MV-4-11 (cell line): ENCODE measurements around the gene TMEM53.
"Not testable (repeated sequence)": the region's sequence is repeated elsewhere in the genome, so short reads cannot be mapped to it uniquely, and the experiment has no call there.

ENCODE experiments used
- DNase-seq: peaks from one replicate; lab custom pipeline; 2025; lab: John Stamatoyannopoulos, UW

The TMEM53 gene

DNA sequence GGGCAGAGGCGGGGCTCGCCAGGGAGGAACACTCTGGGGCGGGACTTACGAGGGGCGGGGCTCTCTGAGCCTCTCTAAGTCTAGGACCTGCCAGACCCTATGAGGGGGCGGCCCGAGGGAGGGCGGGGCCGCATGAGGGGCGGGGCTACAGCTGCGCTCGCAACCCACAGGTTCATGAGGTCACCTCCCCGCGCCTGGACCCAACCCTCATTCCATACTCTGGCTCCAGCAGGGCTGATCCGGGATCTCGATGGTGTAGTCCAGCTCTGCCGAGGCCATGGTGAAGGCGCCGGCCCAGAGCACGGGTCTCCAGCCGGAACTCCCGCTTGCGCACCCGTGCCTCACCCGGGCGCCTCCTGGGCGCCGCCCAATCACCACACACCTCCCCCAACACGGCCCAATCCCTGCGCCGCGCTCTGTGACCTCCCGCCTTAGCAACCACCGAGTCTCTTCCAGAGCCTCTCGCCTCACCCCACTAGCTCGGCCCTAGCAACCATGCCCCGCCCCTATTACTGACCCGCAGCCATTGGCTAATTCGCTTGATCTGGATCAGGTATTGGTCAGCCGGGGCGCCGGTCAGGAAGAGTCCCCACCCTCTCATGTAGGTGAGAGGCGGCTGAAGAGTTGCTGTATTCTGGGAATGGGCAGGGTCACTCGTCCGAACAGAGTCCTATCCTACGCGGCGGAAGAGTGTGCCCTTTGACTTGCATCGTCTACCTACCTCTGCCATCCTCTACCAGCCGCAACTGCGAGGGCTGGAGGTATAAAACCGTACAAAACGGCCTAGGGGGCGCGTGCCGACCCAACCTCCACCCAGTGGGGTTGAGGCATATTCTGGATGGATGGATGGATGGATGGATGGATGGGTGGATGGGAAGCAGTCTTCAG lies at the start of gene TMEM53, which contains the start of gene ARMH1:
Gene TMEM53 (minus strand): TSS at position 369 of the 888 bp plus-strand sequence. CDS start 90 bp downstream, at position 279.
Gene ARMH1 (plus strand): TSS at position 602 of the 888 bp plus-strand sequence. CDS start 14,984 bp downstream, outside the sequence.
- DNase-seq = peak; percentile 98

- DNase-seq = peak; percentile 99
These were observed 49.4 kb upstream of the TMEM53 start for GRCh38 chr1:44723496-44724295.

DNA sequence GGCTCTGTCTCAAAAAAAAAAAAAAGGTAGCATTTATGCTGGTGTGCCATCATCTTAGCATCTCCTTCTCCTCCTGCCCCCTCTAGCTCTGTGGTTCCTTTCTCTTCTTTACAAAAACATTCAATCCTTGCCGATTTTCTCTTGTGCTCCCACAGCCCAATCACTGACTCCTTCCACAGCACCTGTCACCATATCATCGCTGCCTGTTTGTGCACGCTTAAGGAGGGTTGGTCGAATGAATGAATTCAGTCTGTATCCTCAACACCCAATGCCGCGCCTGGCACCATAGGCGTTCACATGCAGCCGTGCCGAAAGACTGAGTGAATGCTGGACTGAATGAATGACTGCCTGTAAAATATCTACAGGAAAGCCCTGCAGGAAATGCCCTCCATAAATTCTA lies 48.8 kb upstream of the TMEM53 start:
- DNase-seq = no peak

GRCh38 chr1:44721485-44722361 lies 47.4 kb upstream of the TMEM53 start:
- peak; percentile 100 for DNase-seq

GRCh38 chr1:44720281-44720680 lies 46.0 kb upstream of the TMEM53 start:
- no peak for DNase-seq

DNA sequence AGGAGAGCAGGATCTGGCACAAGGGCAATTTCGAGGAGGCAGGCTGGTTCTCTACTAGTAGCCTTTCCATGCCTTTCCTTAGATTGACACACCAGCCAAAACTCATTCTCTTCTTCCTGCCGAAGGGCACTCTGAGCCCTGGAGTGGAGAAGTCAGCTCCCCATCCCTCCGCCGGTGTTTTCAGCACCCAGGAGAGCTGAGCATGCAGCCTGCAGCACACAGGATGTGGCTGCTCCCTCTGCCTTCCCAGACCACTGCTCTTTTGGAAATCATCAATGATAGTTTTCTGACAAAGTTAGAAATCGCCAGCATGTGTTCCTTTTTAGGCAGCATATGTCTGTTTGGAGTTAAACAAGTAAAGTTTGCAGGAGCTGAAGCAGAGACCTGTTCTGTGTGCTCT lies 45.0 kb upstream of the TMEM53 start:
- DNase-seq = no peak

GRCh38 chr1:44718091-44718490 lies 43.8 kb upstream of the TMEM53 start:
- no peak for DNase-seq

- no peak for DNase-seq
These were observed 43.4 kb upstream of the TMEM53 start for GRCh38 chr1:44717653-44718052.

DNA sequence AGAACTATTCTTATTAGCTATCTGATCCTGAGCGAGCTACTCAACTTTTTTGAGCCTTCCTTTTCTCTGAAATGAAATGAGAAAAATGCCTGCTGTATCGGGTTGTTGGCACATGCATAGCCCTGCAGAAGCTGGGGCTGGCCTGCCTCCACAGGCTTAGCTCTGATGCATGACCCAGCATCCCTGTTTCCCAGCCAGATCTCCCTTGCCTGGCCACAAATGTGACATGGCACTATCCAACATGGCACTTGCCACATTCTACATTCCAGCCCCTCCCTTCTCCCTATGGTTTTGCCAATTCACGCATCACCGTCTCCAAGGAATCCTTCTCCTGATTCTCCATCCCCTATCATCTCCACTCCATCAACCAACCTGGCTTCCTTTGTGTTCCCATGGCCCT lies 42.9 kb upstream of the TMEM53 start:
- no peak for DNase-seq

DNA sequence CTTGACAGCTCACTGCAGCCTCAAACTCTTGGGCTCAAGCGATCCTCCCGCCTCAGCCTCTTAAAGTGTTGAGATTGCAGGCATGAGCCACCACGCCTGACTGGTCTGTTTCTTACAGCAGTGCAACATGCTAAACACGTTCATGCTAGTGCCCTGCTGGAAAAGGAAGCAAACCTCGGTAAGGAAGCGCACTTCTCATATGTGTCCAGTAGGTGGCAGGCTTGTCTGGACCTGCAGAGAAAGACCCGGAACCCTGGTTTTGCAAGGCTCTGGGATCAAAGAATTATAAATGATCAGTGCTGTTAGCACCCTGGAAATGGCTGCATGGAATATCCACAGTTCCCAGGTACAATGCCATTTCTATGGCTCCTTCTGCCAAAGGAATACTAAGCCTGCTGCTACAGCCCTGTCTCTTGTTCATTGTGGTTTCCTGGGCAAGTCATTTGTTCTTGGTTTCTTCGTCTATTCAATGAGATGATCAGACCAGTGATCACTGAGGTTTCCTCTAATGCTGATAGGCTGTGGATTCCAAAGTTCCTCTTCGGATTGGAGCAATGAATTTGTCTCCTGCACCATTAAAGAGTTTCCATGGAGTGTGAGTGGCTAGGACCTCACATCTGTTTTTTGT lies 40.8 kb upstream of the TMEM53 start:
- DNase-seq = peak; percentile 86

GRCh38 chr1:44714532-44714931 lies 40.3 kb upstream of the TMEM53 start:
- no peak for DNase-seq

GRCh38 chr1:44713321-44713781 lies 39.1 kb upstream of the TMEM53 start:
- DNase-seq = peak; percentile 13

- DNase-seq = peak; percentile 73
These were observed 33.9 kb upstream of the TMEM53 start for GRCh38 chr1:44707959-44708831.

- no peak for DNase-seq
These were observed 33.0 kb upstream of the TMEM53 start for GRCh38 chr1:44707112-44707881.

GRCh38 chr1:44705938-44706337 lies 31.7 kb upstream of the TMEM53 start:
- no peak for DNase-seq

DNA sequence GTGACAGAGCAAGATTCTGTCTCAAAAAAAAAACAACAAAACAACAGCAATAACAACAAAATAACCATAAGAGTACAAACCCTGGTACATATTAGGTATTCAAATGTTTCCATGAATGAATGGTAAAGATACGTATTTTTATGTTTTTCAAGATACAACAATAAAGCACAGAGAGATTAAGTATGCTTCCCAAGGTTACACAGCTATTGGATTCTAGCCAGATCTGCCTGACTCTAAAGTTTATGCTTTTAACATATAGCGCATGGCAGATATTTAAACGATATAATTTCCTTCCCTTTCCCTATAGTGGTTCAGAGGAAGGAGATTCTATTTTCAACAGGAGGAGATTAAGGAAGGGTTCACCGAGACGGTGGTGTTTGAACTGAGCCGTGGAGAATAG lies 31.2 kb upstream of the TMEM53 start:
- no peak for DNase-seq

- DNase-seq = no peak
These were observed 26.9 kb upstream of the TMEM53 start for GRCh38 chr1:44701141-44701573.

GRCh38 chr1:44700573-44700972 lies 26.3 kb upstream of the TMEM53 start:
- no peak for DNase-seq

DNA sequence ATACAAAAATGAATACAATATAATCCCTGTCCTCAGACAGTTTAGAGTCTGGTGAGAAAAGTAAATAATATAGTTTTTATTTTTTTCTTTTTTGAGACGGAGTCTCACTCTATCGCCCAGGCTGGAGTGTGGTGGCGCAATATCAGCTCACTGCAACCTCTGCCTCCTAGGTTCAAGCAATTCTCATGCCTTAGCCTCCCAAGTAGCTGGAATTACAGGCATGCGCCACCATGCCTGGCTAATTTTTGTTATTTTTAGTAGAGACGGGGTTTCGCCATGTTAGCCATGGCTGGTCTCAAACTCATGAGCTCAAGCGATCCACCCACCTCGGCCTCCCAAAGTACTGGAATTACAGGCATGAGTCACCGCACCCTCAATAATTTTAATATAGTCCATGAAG lies 25.1 kb upstream of the TMEM53 start:
- not testable (repeated sequence) for DNase-seq
